Duodenal mucosa (tissue), 2 donors: ENCODE data around the gene TOP3B.

Source experiments
- H3K27ac ChIP-seq: one replicate; pipeline ENCODE4 v1.7.0; 2013; ENCODE audit warnings: low read depth, low read length
- H3K27me3 ChIP-seq, 2 donors: one replicate each; pipeline ENCODE4 v1.7.0; 2013; ENCODE audit warnings: low read length in 2 of 2, control low read depth in 1 of 2; ENCODE audit not compliant: insufficient read depth in 2 of 2, control insufficient read depth in 1 of 2
- H3K36me3 ChIP-seq, 2 donors: one replicate each; pipeline ENCODE4 v1.7.0; 2013; ENCODE audit warnings: low read length in 2 of 2, control low read depth in 1 of 2; ENCODE audit not compliant: insufficient read depth in 2 of 2, control insufficient read depth in 1 of 2
- H3K4me1 ChIP-seq, 2 donors: one replicate each; pipeline ENCODE4 v1.7.0; 2013; ENCODE audit warnings: low read length in 2 of 2, control low read depth in 1 of 2; ENCODE audit not compliant: insufficient read depth in 2 of 2, control insufficient read depth in 1 of 2
- H3K4me3 ChIP-seq, 2 donors: one replicate each; pipeline ENCODE4 v1.7.0; 2013; ENCODE audit warnings: low read length in 2 of 2, low read depth in 1 of 2
- H3K9ac ChIP-seq, 2 donors: one replicate each; pipeline ENCODE4 v1.7.0; 2013; ENCODE audit warnings: low read length in 2 of 2, low read depth in 1 of 2
- H3K9me3 ChIP-seq, 2 donors: one replicate each; pipeline ENCODE4 v1.7.0; 2013; ENCODE audit warnings: low read length in 2 of 2, control low read depth in 1 of 2; ENCODE audit not compliant: control insufficient read depth in 1 of 2

The TOP3B gene

DNA sequence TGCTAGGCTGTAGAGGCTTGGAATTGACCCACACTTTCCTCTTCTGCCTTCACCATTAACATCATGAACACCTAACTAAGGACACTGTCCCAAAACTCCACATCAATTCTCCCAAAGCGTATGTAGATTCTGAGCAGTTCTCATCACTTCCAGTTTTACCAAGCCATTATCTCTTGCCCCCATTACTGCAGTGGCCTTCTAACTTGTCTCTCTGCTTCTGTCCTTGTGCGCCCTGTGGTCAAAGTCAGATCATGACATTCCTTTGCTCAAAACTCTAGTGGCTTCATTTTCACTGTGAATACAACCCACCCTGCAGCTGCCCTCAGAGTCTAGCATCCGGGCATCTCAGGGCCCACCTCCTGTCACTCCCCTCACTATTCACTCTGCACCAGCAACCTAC is 13.1 kb upstream of the TOP3B start:
- Histone ChIP-seq H3K9ac (no peak overlapping the region), H3K36me3 (no peaks in the 10 kb centered on the region), H3K4me3 (no peak overlapping the region), H3K9me3 (no peaks in the 10 kb centered on the region), H3K27me3 (no peaks in the 10 kb centered on the region), H3K4me1 (no peaks in the 10 kb centered on the region), H3K27ac (no peak overlapping the region)

DNA sequence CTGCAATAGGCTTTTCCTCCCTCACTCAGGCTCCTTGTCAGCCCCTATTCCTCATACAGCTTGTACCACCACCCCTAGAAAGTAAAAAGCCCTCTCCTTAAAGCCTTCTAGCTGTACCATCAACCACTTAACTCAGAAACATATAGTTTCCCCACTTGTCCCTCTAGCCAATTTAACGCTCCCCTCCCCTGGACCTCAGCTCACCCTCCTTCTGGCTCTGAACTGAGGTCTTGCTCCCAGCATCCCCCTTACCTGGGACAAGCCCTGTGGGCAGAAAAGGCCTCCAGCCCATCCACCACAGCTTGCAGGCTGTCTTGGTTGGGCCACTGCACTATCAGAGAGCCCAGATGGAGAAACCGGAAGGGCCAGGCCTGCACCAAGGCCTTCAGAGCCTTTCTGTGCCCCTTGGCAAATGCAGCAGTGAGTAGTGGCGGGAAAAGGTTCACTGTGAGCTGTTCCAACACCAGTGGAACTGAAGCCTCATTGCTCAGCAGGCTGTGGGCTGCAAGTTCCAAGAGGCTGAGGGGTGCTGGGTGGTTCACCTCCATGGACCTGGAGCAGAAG is 12.4 kb upstream of the TOP3B start:
- Histone ChIP-seq H3K27ac (no peak overlapping the region), H3K9ac (no peak overlapping the region), H3K9me3 (no peaks in the 10 kb centered on the region), H3K36me3 (no peaks in the 10 kb centered on the region), H3K4me1 (no peaks in the 10 kb centered on the region), H3K4me3 (no peak overlapping the region), H3K27me3 (no peaks in the 10 kb centered on the region)

DNA sequence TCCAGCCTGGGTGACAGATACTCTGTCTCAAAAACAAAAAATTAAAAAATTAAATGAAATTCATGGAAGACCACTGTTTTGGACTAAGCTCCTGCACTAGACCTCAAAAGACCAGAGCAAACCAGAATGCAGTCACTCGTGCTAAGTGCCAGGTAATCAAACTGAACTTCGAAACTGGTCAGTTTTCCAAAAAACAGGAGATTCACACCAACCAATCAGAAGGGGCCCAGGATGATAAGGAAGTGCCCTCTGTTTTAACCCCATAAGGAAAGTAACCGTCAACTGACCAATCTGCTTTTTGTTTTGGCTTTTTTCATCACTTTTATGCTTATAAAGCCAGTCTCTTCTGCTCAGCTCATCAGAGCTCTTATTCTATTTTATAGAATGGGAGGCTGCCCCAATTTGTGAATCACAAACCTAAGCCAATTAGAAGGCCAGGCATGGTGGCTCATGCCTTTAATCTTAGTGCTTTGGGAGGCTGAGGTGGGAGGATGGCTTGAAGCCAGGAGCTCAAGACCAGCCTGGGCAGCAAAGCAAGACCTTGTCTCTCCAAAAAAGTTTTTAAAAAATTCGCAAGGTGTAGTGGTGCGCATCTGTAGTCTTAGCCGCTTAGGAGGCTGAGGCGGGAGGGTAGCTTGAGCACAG is 10.1 kb upstream of the TOP3B start:
- Histone ChIP-seq H3K27me3 (no peaks in the 10 kb centered on the region), H3K4me3 (no peak overlapping the region), H3K9ac (no peak overlapping the region), H3K9me3 (no peaks in the 10 kb centered on the region), H3K27ac (no peak overlapping the region), H3K36me3 (no peaks in the 10 kb centered on the region), H3K4me1 (no peaks in the 10 kb centered on the region)

DNA sequence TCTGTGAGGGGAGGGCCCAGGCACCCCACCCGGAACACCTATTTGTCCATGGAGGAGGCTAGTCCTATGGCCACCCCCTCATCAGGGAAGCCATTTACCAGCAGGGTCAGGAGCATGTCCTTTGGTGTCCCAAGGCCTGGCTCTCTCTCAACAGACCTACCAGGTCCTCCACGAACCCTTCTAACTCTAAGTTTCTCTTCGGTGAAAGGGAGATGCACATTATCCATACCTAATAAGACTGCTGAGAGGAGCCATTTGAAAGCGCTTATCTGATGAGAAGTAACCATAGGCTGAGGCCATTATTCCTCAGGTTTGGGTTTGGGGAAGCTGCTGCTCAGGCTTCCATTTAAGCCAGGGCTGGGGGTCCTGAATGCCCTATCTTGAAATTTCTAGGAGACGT is 9.2 kb upstream of the TOP3B start:
- H3K4me3 ChIP-seq, result no peak overlapping the region
- H3K9me3 ChIP-seq, result no peaks in the 10 kb centered on the region
- no peak overlapping the region for H3K9ac ChIP-seq
- no peaks in the 10 kb centered on the region for H3K4me1 ChIP-seq
- no peaks in the 10 kb centered on the region for H3K36me3 ChIP-seq
- H3K27me3 ChIP-seq, result no peaks in the 10 kb centered on the region
- no peak overlapping the region for H3K27ac ChIP-seq

DNA sequence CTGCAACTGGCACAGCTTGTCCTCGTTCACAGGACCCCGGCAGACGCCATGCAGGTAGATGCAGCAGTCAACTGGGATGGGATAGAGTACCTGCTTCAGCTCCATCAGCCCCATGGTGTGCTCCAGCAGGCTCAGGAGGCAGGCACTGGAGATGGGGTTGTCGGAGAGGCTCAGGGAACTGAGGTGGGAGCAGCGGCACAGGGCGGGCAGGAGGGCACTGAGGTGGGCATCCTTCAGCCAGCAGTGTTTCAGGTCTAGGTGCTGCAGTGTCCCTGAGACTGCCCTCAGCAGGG is 8.7 kb upstream of the TOP3B start:
- Histone ChIP-seq H3K9ac (no peak overlapping the region), H3K4me1 (no peaks in the 10 kb centered on the region), H3K27ac (no peak overlapping the region), H3K9me3 (no peaks in the 10 kb centered on the region), H3K27me3 (no peaks in the 10 kb centered on the region), H3K4me3 (no peak overlapping the region), H3K36me3 (no peaks in the 10 kb centered on the region)

DNA sequence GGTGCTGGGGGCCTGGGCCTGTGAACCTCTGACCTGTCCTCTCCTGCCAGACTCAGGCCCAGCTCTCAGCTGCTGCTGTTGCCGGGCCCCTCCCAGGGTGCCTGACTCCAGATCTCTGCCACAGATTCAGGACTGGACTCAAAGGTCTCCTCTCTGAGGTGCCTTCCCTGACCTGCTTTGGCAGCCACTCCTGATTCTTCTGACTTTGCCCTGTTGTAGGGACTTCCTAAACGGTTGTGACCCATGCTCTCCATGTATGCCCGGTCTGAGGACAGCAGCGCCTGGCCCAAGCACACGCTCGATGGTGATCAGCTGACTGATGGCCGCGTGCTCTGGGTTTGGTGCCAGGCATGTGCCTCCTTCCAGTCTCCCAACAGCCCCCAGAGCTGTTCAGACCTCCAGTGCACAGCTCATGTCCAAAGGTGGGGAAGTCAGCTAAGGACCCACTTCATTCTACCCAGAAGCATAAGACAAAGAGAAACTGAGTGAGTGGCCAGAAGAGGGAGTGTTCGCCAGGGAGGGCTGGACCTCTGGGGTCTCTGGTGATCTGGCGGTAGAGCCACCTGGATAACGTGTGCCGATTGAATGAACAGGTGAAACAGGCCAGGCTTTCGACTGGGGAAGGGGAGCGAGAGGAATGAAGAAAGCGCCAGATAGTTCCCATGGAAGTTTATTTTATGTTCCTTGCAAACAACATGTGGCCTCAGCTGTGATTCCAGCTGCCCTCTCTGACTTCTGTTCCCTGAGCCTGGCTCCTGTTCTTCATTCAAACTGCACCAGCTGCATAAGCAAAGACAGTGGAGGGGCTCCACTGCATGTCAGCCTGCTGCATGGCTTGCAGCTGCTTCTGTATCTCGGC is 8.1 kb upstream of the TOP3B start:
- no peaks in the 10 kb centered on the region for H3K4me1 ChIP-seq
- H3K9me3 ChIP-seq, result no peaks in the 10 kb centered on the region
- no peak overlapping the region for H3K27ac ChIP-seq
- no peaks in the 10 kb centered on the region for H3K27me3 ChIP-seq
- no peak overlapping the region for H3K4me3 ChIP-seq
- H3K9ac ChIP-seq, result no peak overlapping the region
- H3K36me3 ChIP-seq, result no peaks in the 10 kb centered on the region

DNA sequence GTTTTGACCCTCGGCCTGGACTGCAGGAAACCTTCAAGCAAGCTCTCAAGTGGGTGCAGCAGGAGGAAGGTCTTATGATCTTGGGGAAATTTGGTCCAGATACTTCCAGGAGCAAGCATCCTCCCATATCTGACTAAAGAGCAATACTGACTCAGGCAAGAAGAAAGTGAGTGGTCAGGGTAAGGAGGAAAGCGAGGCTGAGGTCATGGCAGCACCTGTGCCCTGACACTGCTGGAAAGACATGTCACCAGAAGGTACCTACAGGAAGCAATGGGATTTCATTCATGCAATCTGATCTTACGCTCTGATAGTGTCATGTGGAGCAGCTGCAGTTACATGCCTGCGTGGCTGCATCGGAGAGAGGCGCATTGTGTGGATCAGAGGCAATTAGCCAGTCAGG is 6.5 kb upstream of the TOP3B start:
- H3K27ac ChIP-seq, result no peak overlapping the region
- H3K27me3 ChIP-seq, result no peaks in the 10 kb centered on the region
- no peak overlapping the region for H3K4me3 ChIP-seq
- H3K9me3 ChIP-seq, result no peaks in the 10 kb centered on the region
- no peaks in the 10 kb centered on the region for H3K4me1 ChIP-seq
- no peaks in the 10 kb centered on the region for H3K36me3 ChIP-seq
- H3K9ac ChIP-seq, result no peak overlapping the region

DNA sequence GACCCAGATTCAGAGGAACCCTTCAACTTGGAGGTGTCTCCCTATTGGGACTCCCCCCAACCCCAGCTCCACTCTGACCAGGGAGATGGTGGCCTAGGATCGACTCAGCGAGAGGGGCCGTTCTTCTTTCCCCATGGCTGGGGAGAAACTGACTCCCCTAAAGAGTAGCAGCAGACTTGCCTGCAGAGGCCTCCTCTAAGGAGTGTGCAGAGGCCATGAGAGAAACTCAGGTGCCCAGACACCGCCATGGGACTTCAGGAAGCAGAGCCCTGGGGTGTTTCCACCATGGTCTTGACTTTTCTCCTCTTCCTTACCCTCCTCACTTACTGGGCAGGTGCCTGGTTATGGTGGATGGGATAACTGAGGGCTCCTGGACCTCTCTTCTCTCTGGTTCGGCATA is 2.6 kb upstream of the TOP3B start:
- Histone ChIP-seq H3K9me3 (no peaks in the 10 kb centered on the region), H3K36me3 (no peaks in the 10 kb centered on the region), H3K4me3 (no peak overlapping the region), H3K9ac (no peak overlapping the region), H3K27ac (no peak overlapping the region), H3K4me1 (peaks cover 6 to 14% of the 10 kb centered on the region in 2 donors), H3K27me3 (no peaks in the 10 kb centered on the region)

DNA sequence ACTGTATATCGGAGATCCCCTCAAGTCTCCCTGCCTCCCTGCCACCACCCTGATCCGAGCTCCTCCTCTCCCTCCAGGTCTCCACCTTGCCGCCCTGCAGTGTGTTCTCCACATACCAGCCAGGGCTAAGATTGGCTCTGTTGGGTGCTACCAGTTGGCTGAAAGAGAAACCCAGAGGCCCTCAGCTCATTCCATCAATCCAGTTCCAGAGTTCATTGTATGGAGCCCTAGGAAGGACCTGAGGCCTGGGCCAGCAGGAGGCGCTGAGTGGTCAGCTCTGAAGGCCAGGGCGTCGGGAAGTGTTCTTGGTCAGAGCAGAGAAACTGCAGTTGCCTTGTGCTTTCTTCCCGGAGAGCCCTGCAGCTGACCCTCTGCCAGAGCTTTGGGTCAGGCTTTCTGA is 2.2 kb upstream of the TOP3B start:
- H3K9ac ChIP-seq, result no peak overlapping the region
- H3K36me3 ChIP-seq, result no peaks in the 10 kb centered on the region
- H3K4me3 ChIP-seq, result no peak overlapping the region
- no peak overlapping the region for H3K27ac ChIP-seq
- H3K9me3 ChIP-seq, result no peaks in the 10 kb centered on the region
- H3K4me1 ChIP-seq, result peaks cover 6 to 14% of the 10 kb centered on the region in 2 donors
- H3K27me3 ChIP-seq, result no peaks in the 10 kb centered on the region

DNA sequence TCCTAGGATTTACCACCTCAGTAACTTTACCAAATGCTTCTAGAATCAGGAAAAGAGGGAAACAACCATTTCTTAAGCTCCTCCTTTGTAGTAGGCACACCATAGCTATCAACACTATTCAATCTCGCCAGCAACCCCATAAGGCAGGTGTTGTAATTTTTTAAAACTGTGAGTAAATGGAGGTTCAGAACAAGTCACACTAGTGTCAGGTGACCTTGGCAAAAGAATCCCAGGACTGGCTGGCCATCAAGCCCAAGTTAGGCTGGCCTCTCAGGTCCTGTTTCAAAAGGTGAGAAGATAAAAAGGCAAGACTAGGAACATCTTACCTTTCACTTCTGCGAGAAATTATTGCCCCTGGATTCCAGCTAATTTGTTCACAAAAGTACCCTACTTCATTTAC is 713 bp downstream of the TOP3B start:
- peak overlapping the region; percentile 94 to 95 for H3K9ac ChIP-seq
- peaks cover 0 to 7% of the 10 kb centered on the region in 2 donors for H3K36me3 ChIP-seq
- no peaks in the 10 kb centered on the region for H3K9me3 ChIP-seq
- H3K4me3 ChIP-seq, result peak overlapping the region; percentile 91 to 98
- H3K4me1 ChIP-seq, result peaks cover 6 to 14% of the 10 kb centered on the region in 2 donors
- H3K27me3 ChIP-seq, result no peaks in the 10 kb centered on the region
- no peak overlapping the region for H3K27ac ChIP-seq
